Mononuclear cell (primary cell): ENCODE data around the gene ATG101. TPM values are rescaled to one million over a fixed set of nuclear protein-coding genes. Genes with fewer than 3 reads are reported as not detected.

Experiments
- H3K27me3 ChIP-seq: 2 replicates; pipeline ENCODE4 v1.6.0; 2011; ENCODE audit warnings: low read length, control low read depth; ENCODE audit not compliant: insufficient read depth
- H3K4me1 ChIP-seq: 2 replicates; pipeline ENCODE4 v1.5.1; 2011; ENCODE audit warnings: mild to moderate bottlenecking, low read length, control low read depth; ENCODE audit not compliant: insufficient read depth
- H3K4me3 ChIP-seq: 2 replicates; pipeline ENCODE4 v1.5.1; 2011; ENCODE audit warnings: mild to moderate bottlenecking, low read length, moderate library complexity
- H3K9me3 ChIP-seq: 2 replicates; pipeline ENCODE4 v1.5.1; 2011; ENCODE audit warnings: low read depth, mild to moderate bottlenecking, control low read depth, low read length
- total RNA-seq: library from RNA; depleted of rRNA; stranded (reverse); fragments of >200 nt; gene quantifications from one replicate; pipeline ENCODE4 v1.2.3, GENCODE V29; 2012

ATG101 gene
- total RNA-seq, 1 donor = 11.9 TPM

DNA sequence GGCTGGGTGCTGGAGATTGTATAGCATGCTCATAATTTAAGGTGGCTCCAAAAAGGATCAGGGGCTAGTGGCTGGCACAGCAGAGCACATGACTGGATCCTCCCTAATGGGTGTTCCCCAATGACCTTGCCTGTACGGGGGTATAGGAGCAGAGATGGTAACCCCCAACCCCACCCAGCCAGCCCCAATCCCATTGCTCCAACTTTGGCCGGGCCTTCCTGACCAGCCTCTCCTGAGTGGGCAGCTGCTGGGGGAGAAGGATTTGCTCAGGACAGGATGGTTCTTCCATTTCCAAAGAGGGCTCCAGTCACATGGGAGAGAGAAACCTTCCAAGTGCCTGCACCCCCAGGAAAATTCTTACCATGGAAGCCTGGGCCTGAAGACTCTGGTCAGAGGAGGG lies 33.9 kb upstream of the ATG101 start:
- H3K4me1 ChIP-seq = peaks cover 35% of the 10 kb centered on the region
- H3K4me3 ChIP-seq = no peak overlapping the region
- no peaks in the 10 kb centered on the region for H3K9me3 ChIP-seq
- peaks cover 23% of the 10 kb centered on the region for H3K27me3 ChIP-seq

DNA sequence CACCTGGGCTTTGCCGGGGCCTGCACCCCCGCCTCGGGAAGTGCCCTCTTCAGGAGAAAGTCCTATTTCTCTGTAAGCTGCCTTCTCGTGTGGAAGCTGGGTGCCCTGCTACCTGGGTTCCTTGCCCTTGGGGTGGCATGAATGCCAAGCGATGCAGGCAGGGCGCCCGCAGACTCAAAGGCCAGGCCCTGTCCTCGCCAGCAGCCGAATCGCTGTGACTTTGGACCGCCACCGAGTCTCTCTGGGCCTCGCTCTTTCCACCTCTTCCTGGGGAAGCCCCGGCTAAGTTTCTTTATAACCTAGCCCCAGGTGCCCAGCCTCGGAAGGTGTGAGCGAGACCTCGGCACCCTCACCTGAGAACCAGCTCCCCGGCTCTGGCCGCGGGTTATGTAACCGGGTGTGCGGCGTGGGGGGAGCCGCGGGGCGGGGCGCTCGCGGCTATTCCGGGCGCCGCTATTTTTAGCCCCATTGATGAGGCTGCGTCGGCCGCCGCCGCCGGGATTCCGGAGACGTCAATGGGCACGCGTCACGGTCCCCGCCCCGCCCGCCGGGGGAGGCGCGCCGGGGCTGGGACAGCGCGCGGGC lies 33.1 kb upstream of the ATG101 start:
- no peaks in the 10 kb centered on the region for H3K9me3 ChIP-seq
- peaks cover 39% of the 10 kb centered on the region for H3K4me1 ChIP-seq
- peak overlapping the region; percentile 20 for H3K4me3 ChIP-seq
- peaks cover 23% of the 10 kb centered on the region for H3K27me3 ChIP-seq

DNA sequence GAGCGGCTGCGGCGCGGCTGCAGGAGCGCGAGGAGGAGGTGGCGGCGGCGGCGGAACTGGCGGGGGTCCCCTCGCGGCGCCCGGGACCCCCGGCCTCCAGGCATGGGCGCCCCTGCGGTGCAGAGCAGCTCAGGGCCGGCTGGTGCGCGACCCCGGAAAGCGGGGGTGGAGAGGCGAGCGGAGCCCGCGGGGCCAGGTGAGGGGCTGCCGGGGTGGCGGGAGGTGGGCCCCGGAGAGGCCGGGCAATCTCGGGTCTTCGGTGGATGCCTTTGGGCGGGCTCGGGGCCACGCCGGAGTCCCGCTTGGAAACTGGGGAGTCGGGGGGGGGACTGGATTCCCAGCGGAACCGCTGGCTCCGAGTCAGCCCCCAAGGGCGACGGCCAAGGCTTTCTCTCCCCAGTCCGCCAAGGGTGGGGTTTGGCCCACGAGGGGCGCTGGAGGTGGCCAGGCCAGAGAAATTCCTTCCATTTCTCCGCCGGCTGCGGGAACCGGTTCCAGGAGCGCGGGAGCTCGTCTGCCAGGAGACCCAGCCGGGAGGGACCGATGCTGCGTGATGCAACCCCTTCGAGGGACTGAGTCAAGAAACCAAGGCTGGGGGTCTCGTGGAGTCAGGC lies 32.4 kb upstream of the ATG101 start:
- peaks cover 23% of the 10 kb centered on the region for H3K27me3 ChIP-seq
- peak overlapping the region; percentile 23 for H3K4me3 ChIP-seq
- H3K4me1 ChIP-seq = peaks cover 43% of the 10 kb centered on the region
- H3K9me3 ChIP-seq = no peaks in the 10 kb centered on the region

DNA sequence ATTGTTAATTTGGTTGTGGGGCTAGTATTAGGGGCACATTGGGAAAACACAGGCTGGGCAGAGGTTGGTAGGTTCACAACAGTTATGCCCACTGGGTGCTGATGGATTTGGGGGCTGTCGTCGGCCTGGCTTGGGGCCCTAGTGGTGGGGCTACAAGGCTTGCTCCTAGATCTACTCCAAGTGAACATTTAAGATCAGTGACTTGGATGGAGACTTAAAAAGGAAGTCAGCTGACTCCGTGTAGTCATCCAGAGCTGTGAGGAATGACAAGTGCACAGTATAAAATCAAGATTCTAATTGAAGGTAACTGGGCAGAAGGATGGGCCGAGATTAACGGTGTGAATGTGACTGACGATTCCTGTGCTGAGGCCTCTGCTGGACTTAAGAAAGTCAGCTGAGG lies 31.3 kb upstream of the ATG101 start:
- no peaks in the 10 kb centered on the region for H3K9me3 ChIP-seq
- H3K4me3 ChIP-seq = no peak overlapping the region
- H3K27me3 ChIP-seq = peaks cover 23% of the 10 kb centered on the region
- H3K4me1 ChIP-seq = peaks cover 42% of the 10 kb centered on the region

DNA sequence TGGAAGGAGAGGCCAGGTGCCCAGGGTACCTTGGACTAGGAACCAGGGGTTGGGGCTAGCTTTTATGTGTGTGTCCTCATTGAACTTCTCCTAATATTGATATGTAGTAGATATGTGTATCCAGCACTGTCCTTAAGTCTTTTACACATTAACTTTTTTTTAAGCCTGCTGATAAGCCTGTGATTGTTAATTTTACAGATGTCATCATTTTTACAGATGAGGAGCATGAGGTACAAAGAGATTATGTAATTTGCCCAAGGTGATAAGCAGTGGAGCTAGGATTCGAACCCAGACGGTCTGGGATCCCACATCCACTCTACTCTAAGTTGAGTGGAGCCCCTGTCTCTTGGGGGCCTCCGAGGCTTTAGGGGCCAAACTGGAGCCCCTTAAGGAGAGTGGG lies 28.7 kb upstream of the ATG101 start:
- H3K9me3 ChIP-seq = no peaks in the 10 kb centered on the region
- peaks cover 42% of the 10 kb centered on the region for H3K4me1 ChIP-seq
- peaks cover 8% of the 10 kb centered on the region for H3K27me3 ChIP-seq
- H3K4me3 ChIP-seq = no peak overlapping the region

DNA sequence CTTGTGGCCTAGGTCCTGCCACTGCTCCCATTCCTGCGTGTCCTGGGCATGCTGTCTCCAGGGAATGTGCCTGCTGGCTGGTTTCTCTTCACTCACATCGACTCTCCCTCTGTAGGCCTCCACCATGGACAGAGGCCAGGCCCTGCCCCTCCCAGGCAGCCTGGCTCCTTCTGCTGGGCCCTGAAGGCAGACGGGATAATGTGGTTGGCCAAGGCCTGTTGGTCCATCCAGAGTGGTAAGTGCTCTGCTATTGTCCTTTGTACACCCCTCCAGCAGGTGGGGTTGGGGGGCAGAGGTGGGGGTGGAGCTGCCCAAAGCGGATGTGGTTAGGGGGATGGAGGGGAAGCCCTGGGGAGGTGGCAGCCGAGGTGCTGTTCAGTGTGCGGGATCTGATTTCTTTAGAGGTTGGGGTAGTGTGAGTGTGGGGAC lies 28.1 kb upstream of the ATG101 start:
- Histone ChIP-seq H3K9me3 (no peaks in the 10 kb centered on the region), H3K4me3 (no peak overlapping the region), H3K4me1 (peaks cover 40% of the 10 kb centered on the region), H3K27me3 (peaks cover 3% of the 10 kb centered on the region)

DNA sequence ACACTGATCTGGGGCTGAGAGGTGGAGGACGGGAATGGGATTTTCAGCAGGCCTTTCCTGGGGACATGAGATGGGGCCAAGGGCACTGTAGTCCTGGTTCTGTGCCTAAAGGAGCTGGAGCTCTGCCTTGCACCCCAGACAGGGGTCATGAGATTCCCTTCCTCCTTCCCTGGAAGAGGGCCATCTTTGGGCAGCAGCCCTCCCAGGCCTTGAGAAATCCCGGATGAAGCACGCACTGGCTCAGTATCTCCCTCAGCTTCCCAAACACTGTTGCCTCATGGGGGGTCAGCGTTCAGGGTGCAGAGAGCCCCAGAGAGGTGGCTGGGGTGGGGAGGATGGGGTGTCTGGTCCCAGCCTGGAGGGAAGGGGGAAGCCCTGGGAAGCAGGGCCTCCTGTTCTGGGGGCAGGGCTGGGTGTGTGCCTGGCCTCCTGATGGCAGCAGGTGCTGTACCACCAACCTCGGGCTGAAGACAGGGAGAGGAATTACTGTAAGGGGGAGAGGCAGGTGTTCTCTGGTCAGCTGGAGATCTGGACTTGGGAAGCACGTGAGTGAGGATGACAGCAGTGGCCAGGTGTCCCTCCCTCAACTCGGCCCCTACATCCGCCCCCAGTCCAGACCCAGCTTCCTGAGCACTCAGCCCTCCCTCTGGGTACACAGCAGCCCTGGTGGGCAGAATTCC lies 26.9 kb upstream of the ATG101 start:
- Histone ChIP-seq H3K4me3 (no peak overlapping the region), H3K4me1 (peaks cover 32% of the 10 kb centered on the region), H3K9me3 (no peaks in the 10 kb centered on the region), H3K27me3 (no peaks in the 10 kb centered on the region)

DNA sequence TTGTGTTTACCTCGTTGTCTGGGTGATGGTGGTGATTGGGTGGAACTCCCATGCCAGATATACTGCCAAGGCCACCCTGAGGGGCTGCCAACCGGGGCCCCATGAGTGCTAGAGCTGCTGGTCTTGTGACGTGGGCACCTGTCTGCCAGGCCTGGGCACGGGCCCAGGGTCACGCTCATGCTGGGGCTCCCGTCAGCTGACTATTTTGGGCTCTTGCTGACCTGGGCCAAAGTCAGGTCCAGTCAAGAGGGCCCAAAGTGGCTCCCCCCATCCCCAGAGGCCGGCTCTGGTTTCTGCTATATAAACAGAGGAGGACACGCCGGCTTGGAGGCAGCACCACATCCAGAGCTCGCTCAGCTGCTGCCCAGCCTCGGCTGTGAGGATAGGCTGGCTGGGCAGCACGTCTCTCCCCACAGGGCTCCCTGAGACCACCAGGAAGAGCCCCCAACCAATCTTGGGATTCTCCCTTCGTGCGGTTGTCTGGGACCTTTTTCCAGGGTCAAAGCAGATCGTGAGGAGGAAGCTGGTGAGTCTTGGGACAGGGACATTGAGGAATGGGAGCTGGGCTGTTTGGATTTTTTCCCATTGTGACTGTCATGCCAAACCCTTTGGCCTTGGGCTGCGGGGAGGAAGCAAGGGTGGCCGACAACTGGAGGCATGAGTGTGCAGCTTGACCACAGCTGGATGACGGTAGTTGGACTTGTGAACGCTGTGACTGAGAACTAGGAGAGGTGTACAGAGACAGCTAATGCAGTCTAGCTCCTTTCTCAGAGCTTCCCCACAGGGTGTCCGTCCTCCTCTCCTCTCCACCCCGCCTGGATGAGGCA lies 26.2 kb upstream of the ATG101 start:
- no peaks in the 10 kb centered on the region for H3K9me3 ChIP-seq
- H3K4me3 ChIP-seq = no peak overlapping the region
- peaks cover 32% of the 10 kb centered on the region for H3K4me1 ChIP-seq

DNA sequence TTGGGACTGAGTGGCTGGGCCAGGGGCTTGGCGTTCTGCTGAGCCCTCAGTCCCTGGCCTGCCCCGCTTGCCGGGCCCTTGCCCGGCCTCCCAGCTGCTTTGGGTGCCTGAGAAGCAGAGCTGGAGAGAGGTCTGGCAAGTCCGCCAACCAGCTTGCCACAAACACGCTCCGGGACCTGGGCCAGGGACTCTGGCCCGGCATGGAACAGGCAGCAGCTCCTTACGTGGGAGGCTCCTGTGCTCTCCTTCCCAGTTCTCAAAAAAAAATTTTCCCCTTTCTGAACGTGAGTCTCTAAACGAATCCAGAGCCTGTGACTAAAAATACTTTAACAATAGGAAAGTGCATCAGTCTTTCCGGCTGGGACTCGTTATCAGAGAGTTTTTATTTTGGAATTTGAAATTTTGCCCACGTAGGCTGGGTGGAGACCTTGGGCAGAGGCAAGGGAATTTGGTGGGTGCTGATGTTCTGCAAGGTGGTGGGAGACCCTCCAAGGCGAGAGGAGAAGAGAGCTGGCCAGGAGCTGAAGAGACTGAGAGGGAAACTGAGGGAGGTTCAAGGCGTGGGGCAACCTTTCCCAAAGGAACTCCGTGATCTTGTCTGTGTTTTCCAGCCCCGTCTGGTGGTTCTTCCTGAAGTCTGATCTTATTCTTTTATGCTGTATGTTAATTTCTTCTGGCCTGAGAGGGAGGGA lies 25.3 kb upstream of the ATG101 start:
- no peaks in the 10 kb centered on the region for H3K27me3 ChIP-seq
- peaks cover 32% of the 10 kb centered on the region for H3K4me1 ChIP-seq
- no peak overlapping the region for H3K4me3 ChIP-seq
- H3K9me3 ChIP-seq = no peaks in the 10 kb centered on the region

More for the DNA sequence above, 26.2 kb upstream of the ATG101 start:
- H3K27me3 ChIP-seq = no peaks in the 10 kb centered on the region

DNA sequence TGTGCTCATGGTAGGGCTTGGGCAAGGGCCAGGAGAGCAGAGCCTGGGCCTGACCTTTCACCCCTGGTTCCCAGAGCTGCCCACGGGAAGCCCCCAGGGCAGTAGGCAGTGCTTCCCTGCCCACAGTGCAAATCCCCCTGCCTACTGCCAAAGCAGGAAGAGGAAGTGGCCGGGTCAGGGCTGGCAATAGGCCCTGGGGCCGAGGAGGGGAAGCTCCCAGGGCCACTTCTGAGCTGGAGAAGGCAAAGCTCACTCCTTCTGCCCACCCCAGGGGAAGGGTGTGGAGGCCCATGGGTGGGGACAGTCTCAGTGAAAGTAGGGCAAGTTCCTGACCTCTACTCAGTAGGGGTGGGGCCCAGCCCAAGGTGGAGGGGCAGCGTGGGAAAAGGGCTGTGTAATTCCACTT lies 24.0 kb upstream of the ATG101 start:
- Histone ChIP-seq H3K4me3 (no peak overlapping the region), H3K9me3 (no peaks in the 10 kb centered on the region), H3K4me1 (peaks cover 44% of the 10 kb centered on the region), H3K27me3 (no peaks in the 10 kb centered on the region)

DNA sequence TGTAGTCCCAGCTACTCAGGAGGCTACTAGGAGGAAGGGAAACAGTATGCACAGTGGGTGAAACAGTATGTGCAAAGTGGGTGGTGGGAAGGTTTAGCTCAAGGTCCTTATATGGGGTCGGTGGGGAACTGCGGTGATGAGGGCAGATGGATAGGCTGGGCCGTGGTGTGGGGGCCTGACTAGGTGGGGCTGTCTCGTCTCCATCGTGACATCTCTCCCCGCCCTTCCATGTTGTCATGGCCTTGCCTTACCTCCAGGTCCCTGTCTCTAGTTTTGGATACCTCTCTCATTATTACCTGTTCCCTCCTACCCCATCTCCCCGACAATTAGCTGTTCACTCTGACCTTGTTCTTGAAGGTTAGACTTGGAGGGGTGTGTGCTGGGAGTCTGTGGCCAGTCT lies 22.9 kb upstream of the ATG101 start:
- Histone ChIP-seq H3K9me3 (no peaks in the 10 kb centered on the region), H3K4me3 (no peak overlapping the region), H3K4me1 (peaks cover 46% of the 10 kb centered on the region), H3K27me3 (no peaks in the 10 kb centered on the region)

DNA sequence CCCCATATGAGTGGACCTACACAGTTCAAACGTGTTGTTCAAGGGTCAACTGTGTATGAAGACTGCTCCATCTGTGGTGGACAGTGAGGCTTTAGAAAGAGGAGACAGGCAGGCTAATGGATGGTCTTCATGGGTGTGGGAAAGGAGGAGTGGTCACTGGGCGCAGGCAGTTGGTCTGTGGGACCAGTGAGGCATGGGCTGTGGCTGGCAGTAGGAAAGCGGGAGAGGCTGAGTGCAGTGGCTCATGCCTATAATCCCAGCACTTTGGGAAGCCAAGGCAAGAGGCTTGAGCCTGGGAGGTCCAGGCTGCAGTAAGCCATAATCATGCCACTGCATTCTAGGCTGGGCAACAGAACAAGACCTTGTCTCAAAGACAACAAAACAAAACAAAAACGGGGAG lies 20.5 kb upstream of the ATG101 start:
- H3K4me1 ChIP-seq = peaks cover 44% of the 10 kb centered on the region
- H3K4me3 ChIP-seq = no peak overlapping the region

DNA sequence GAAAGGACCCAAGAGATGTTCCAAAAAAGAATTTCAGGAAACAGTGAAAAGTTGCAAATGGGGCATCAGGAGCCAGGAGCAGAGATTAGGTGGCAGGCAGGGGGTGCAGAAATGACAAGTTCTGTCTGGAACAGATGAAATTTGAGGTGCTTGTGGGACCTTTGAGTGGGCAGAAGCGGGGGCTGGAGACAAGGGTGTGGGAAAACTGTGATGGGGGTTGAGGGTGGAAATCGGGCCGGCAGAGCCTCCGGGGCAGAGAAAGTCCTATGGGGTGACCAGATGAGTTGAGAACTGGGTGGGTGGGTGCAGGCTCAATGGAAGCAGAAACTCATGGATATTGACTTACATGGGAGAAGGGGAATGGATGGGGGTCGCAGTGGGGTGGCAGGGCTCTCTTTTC lies 20.1 kb upstream of the ATG101 start:
- Histone ChIP-seq H3K27me3 (no peaks in the 10 kb centered on the region), H3K4me1 (peaks cover 44% of the 10 kb centered on the region), H3K9me3 (no peaks in the 10 kb centered on the region), H3K4me3 (no peak overlapping the region)

More for the DNA sequence above, 20.5 kb upstream of the ATG101 start:
- Histone ChIP-seq H3K9me3 (no peaks in the 10 kb centered on the region), H3K27me3 (no peaks in the 10 kb centered on the region)

DNA sequence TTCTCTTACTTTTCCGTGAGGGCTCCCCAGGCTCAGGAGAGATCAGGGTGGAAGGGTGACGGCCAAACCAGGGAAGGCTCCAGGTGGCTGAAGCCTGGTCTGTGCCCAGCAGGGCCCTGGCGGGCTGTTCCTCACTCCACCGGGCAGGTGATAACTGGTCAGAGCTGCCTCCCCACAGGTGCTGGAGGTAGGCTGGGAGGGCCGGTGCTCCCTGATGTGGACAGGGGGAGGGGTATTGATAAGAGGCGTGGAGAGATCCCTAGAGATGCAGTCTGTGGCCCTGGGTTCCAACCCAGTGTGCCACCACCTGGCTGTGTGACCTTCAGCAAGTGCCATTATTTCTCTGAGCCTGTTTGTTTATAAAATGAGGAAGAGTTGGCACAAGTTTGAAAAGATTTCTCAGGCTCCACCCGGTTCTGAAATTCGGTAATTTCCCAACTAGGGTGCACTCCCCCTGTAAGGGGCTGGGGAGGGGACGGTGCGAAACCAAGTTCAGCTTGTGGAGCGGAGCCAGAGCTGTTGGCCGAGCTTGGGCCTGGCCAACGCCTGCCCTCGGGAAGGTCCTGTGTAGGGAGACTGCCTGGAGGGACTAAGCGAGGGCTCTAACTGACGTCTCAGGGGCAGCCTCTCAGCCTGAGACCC lies 19.5 kb upstream of the ATG101 start:
- H3K27me3 ChIP-seq = no peaks in the 10 kb centered on the region
- no peaks in the 10 kb centered on the region for H3K9me3 ChIP-seq
- H3K4me1 ChIP-seq = peaks cover 42% of the 10 kb centered on the region
- H3K4me3 ChIP-seq = peak overlapping the region; percentile 57
